Raji (cell line): ENCODE data around the gene SIN3A.

ENCODE experiments used
- POLR2A ChIP-seq: IDR thresholded peaks from 2 replicates; pipeline ENCODE4 v1.6.1; 2011; ENCODE audit warnings: low read depth, low read length, control low read depth; ENCODE audit not compliant: insufficient read depth

Gene SIN3A

DNA sequence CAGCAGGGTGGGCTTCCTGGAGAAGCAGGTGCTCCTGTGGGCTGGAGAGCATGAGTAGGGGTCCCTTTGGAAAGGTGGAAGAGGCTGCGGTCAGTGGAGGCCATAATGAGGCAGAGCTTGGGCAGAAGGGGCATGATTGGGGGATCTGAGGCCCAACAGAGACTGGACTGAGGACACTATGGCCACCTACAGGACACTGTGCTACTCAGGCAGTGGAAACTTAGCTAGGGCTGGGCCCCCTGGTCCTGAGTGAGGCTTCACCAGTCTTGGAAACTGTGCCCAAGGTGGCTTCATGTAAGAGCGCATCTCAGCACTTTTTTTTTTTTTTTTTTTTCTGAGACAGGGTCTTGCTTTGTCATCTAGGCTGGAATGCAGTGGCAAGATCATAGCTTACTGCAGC lies 121.9 kb downstream of the SIN3A start:
- no peak for TF ChIP-seq POLR2A

DNA sequence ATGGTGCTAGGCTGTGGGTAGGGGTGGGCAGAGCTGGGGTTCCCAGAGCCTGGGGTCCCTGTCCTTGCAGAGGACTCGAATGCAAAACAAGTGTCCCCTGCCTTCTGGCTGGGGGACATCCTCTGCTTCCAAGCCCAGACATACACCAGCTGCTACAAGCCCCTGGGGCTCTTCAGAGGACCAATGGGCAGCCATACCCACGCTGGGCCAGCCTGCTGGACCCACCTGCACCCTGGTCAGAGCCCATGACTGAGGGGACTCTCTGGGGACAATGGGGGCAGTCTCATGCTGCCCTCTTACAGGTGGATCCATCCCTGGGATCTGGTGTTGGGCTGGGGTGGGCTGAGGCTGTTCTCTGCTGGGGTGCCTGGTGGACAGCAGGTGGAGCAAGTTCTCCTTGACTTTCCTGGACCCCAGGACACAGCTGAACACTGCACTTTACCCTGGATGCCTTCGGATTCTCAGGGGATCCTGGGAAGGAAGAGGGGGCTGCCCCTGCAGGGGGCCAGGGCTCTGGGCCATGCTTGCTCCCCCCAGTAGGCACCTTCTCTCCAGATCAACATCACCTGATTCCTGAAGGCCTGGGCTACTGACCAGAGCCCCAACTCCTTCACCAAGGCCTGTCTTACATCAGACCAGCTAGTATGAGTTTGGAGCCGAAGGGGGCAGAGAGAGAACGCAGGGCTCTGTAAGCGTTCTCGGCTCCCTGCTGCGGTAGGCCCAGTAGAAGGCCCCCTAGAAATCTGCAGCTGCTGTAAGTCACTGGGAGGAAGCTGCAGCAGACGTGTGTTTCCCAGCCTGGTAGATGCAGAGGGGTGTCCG lies 122.8 kb downstream of the SIN3A start:
- TF ChIP-seq POLR2A, result no peak

GRCh38 chr15:75327491-75327890 lies 124.0 kb downstream of the SIN3A start:
- no peak for TF ChIP-seq POLR2A

- no peak for TF ChIP-seq POLR2A
These were observed 124.5 kb downstream of the SIN3A start for GRCh38 chr15:75327005-75327404.

GRCh38 chr15:75325922-75326321 lies 125.6 kb downstream of the SIN3A start:
- TF ChIP-seq POLR2A, result no peak

DNA sequence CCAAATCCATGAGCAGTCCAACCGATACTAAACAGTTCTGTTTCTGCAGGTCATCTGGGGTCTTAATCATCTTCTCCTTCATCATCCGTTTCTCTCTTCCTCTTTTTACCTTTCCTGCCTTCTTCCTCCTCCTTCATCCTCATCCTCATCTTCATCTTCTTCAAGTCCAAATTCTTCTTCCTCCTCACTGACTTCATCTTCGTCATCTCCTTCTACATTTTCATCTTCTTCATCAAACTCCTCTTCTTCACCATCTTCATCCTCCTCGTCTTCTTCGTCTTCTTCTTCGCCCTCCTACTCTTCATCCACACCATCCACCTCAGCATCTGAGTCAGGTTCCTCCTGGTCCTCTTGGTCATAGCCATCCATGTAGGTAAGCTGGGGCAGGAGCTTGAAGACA lies 129.8 kb downstream of the SIN3A start:
- no peak for TF ChIP-seq POLR2A
